Activated CD4-positive, alpha-beta memory T cell treated with anti-CD3 and anti-CD28 coated beads for 36 hours (primary cell): ENCODE results near the gene PARVA. TPM values are rescaled to one million over a fixed set of nuclear protein-coding genes. Genes with fewer than 3 reads are reported as not detected.

ENCODE experiments used
- CTCF ChIA-PET: fragments of 350-600 bp; sonication (Branson Sonifier 250); formaldehyde crosslinking; loops from one replicate; lab custom pipeline; 2021; ENCODE audit warnings: antibody characterized with exemption, inconsistent platforms; lab: Charles Lee
- POLR2A ChIA-PET: fragments of 350-600 bp; sonication (Branson Sonifier 250); formaldehyde crosslinking; loops from one replicate; lab custom pipeline; 2021; ENCODE audit warnings: antibody characterized with exemption; lab: Charles Lee
- DNase-seq: peaks from one replicate; pipeline ENCODE4 v3.0.0-alpha.2; 2020
- H3K27ac Mint-ChIP-seq: one replicate; pipeline ENCODE4 v1.8.0; 2021; ENCODE audit warnings: mixed read lengths
- H3K27me3 Mint-ChIP-seq: one replicate; pipeline ENCODE4 v1.8.0; 2021; ENCODE audit warnings: mixed read lengths
- H3K36me3 Mint-ChIP-seq: one replicate; pipeline ENCODE4 v1.8.0; 2021; ENCODE audit warnings: mixed read lengths
- H3K4me1 Mint-ChIP-seq: one replicate; pipeline ENCODE4 v1.8.0; 2021; ENCODE audit warnings: low read depth, mixed read lengths
- H3K4me3 Mint-ChIP-seq: one replicate; pipeline ENCODE4 v1.8.0; 2021; ENCODE audit warnings: mild to moderate bottlenecking, mixed read lengths
- H3K9me3 Mint-ChIP-seq: one replicate; pipeline ENCODE4 v1.8.0; 2021; ENCODE audit warnings: mixed read lengths
- intact Hi-C: fragments of 100-400 bp; cut with micrococcal nuclease; formaldehyde crosslinking; loops from one replicate; pipeline ENCODE4 v1.15.1; 2023
- total RNA-seq, 2 experiments: library from RNA; stranded (reverse); gene quantifications; one replicate each; pipeline ENCODE4 v1.2.3, GENCODE V29; 2021

The PARVA gene
- total RNA-seq, 2 experiments from 2014 or later, result 0.33 to 0.41 TPM

DNA sequence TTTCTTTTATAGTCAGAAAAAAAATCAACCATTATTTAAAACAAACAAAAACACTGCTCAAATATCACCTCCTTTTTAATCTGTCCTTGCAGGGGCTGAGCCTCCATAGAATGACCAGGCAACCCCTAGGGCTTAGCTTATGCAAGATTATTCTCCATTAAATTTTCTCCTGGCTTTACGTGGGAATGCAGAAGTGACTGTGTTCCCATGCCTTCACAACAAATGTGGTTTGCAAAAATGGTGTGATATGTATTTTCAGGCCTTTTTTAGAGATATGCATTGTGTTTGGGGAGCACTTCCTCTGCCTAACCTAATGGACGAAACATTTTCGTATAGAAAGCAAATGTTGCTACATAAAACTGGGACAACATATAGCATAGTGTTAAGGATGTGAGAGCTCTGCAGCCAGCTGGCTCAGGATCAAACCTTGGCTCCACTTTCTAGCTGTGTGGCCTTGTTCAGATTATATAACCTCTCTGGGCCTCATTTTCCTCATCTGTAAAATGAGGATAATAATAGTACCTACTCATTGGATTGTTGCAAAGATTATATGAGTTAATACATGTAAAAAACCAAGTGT is 82.6 kb downstream of the PARVA start:
- Mint-ChIP-seq H3K27ac (no peak overlapping the region), H3K4me1 (no peaks in the 10 kb centered on the region), H3K36me3 (peaks cover under 1% of the 10 kb centered on the region), H3K27me3 (no peaks in the 10 kb centered on the region), H3K4me3 (no peak overlapping the region), H3K9me3 (peaks cover 6% of the 10 kb centered on the region)
- POLR2A ChIA-PET, result no interaction called here
- CTCF ChIA-PET, result no interaction called here
- DNase-seq, result no peak
- intact Hi-C loops, result no loop called here

DNA sequence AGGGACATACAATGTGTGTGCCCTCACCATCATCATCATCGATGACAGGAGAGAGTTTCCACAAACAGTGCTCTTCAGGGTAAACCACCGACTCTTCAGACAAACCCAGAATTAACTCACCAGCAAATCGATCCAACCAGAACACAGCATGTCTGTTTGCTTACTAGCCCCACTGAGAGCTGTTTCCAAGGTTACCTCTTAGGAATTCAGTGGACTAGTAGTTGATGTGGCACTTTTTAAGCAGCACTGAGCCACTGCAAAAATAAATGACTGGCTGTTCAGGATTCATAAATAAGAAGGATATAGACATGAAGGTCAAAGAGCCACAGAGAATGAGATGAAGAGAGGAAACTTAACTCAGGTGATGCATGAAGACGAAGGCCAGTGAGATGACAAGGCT is 83.1 kb downstream of the PARVA start:
- no peak for DNase-seq
- intact Hi-C loops, result no loop called here
- Mint-ChIP-seq H3K9me3 (peaks cover 7% of the 10 kb centered on the region), H3K36me3 (peaks cover 2% of the 10 kb centered on the region), H3K27me3 (no peaks in the 10 kb centered on the region), H3K27ac (no peak overlapping the region), H3K4me3 (no peak overlapping the region), H3K4me1 (no peaks in the 10 kb centered on the region)
- POLR2A ChIA-PET, result no interaction called here
- CTCF ChIA-PET, result no interaction called here

- Mint-ChIP-seq H3K27ac (no peak overlapping the region), H3K4me3 (no peak overlapping the region), H3K36me3 (peaks cover 2% of the 10 kb centered on the region), H3K27me3 (no peaks in the 10 kb centered on the region), H3K9me3 (peaks cover 7% of the 10 kb centered on the region), H3K4me1 (no peaks in the 10 kb centered on the region)
- CTCF ChIA-PET, result no interaction called here
- no peak for DNase-seq
- intact Hi-C loops, result no loop called here
- POLR2A ChIA-PET, result no interaction called here
Observed at GRCh38 chr11:12461516-12461915, 84.1 kb downstream of the PARVA start.

DNA sequence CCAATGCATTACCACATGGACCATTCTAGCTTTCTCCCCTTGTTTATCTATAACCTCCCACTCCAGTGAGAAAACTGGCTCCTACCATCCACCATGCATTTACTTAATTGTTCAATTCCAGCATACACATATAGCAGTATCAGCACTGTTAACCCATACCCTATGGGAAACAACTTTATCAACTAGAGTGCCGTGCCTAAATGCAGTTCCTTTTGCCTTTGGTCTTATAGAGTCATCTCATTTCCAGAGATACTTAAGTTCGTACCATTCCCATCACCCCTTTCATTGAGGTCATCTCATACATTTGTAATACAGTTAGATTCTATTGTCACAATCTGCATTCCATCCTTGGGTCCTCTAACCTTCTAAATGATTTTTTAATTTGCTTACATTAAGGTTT is 86.9 kb downstream of the PARVA start:
- ChIA-PET CTCF (no interaction called here), POLR2A (no interaction called here)
- H3K27me3 Mint-ChIP-seq, result no peaks in the 10 kb centered on the region
- H3K9me3 Mint-ChIP-seq, result peaks cover 7% of the 10 kb centered on the region
- intact Hi-C loops, result no loop called here
- DNase-seq, result no peak
- H3K4me1 Mint-ChIP-seq, result no peaks in the 10 kb centered on the region
- H3K36me3 Mint-ChIP-seq, result peaks cover 2% of the 10 kb centered on the region
- H3K27ac Mint-ChIP-seq, result no peak overlapping the region
- no peak overlapping the region for H3K4me3 Mint-ChIP-seq

- Mint-ChIP-seq H3K36me3 (peaks cover 2% of the 10 kb centered on the region), H3K4me1 (no peaks in the 10 kb centered on the region), H3K9me3 (peaks cover 7% of the 10 kb centered on the region), H3K4me3 (no peak overlapping the region), H3K27ac (no peak overlapping the region), H3K27me3 (no peaks in the 10 kb centered on the region)
- ChIA-PET POLR2A (no interaction called here), CTCF (no interaction called here)
- no peak for DNase-seq
- intact Hi-C loops, result no loop called here
Observed at GRCh38 chr11:12465332-12465731, 88.0 kb downstream of the PARVA start.

- intact Hi-C loops, result no loop called here
- Mint-ChIP-seq H3K4me3 (no peak overlapping the region), H3K27me3 (no peaks in the 10 kb centered on the region), H3K36me3 (peaks cover 2% of the 10 kb centered on the region), H3K9me3 (peaks cover 7% of the 10 kb centered on the region), H3K27ac (no peak overlapping the region), H3K4me1 (no peaks in the 10 kb centered on the region)
- CTCF ChIA-PET, result no interaction called here
- no peak for DNase-seq
- POLR2A ChIA-PET, result no interaction called here
Observed at GRCh38 chr11:12467610-12468009, 90.2 kb downstream of the PARVA start.

- Mint-ChIP-seq H3K4me3 (no peak overlapping the region), H3K4me1 (no peaks in the 10 kb centered on the region), H3K27ac (no peak overlapping the region), H3K36me3 (peaks cover 2% of the 10 kb centered on the region), H3K9me3 (peaks cover 4% of the 10 kb centered on the region), H3K27me3 (no peaks in the 10 kb centered on the region)
- DNase-seq, result no peak
- ChIA-PET CTCF (no interaction called here), POLR2A (no interaction called here)
- intact Hi-C loops, result no loop called here
Observed at GRCh38 chr11:12469451-12469850, 92.1 kb downstream of the PARVA start.

DNA sequence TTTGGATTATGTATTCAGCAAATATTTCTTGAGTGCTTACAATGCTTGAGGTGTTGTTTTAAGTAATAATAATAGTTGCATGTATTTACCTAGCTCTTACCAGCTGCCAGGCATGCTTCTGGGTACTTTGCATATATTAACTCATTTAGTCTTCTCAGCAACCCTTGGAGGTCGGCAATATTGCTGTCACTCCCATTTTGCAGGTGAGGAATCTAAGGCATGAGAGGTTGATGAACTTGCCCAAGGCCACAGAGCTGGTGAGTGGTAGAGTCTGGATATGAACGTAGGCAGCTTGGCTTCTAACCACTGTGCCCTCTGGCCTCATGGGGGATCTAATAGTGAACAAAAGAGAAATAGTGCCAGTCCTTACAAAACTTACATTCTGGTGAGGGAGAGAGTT is 92.9 kb downstream of the PARVA start:
- POLR2A ChIA-PET, result no interaction called here
- H3K36me3 Mint-ChIP-seq, result no peaks in the 10 kb centered on the region
- no peak overlapping the region for H3K4me3 Mint-ChIP-seq
- no peaks in the 10 kb centered on the region for H3K4me1 Mint-ChIP-seq
- CTCF ChIA-PET, result no interaction called here
- no peak for DNase-seq
- H3K27me3 Mint-ChIP-seq, result no peaks in the 10 kb centered on the region
- no peaks in the 10 kb centered on the region for H3K9me3 Mint-ChIP-seq
- intact Hi-C loops, result no loop called here
- no peak overlapping the region for H3K27ac Mint-ChIP-seq

DNA sequence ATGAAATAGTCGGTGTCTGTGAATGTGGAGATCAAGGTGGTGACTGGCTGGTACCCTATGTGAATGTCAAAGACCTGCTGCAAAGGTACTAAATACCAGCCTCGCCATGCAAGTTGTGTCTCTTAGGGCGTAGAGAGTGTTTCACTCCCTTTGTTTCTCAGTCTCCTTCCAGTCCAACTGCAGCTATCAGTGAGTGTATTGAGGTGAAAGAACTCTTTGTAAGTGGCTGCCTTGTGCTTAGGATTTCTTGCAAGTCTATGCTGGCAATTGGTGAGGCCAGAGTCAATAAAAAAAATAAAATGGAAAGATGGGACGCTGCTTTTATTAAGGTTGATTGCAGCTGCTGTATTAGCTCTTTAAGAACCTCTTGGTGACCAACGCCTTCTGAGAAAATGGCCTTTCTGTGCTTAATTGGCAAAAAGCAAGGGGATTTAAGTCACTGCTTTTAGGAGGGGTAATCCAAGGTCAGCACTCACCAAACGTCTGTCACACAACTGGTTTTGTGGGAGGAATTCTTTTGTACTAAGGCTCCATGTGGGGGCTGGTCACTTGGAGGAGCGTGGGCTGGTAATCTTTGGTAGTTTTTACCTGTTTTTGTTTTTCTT is 95.1 kb downstream of the PARVA start:
- POLR2A ChIA-PET, result no interaction called here
- no peak overlapping the region for H3K4me3 Mint-ChIP-seq
- intact Hi-C loops, result no loop called here
- H3K4me1 Mint-ChIP-seq, result no peaks in the 10 kb centered on the region
- no peaks in the 10 kb centered on the region for H3K9me3 Mint-ChIP-seq
- H3K27ac Mint-ChIP-seq, result no peak overlapping the region
- CTCF ChIA-PET, result no interaction called here
- no peaks in the 10 kb centered on the region for H3K36me3 Mint-ChIP-seq
- H3K27me3 Mint-ChIP-seq, result no peaks in the 10 kb centered on the region
- DNase-seq, result no peak

- no peak overlapping the region for H3K4me3 Mint-ChIP-seq
- no peak for DNase-seq
- no peaks in the 10 kb centered on the region for H3K9me3 Mint-ChIP-seq
- no peak overlapping the region for H3K27ac Mint-ChIP-seq
- no peaks in the 10 kb centered on the region for H3K36me3 Mint-ChIP-seq
- POLR2A ChIA-PET, result no interaction called here
- intact Hi-C loops, result no loop called here
- no peaks in the 10 kb centered on the region for H3K4me1 Mint-ChIP-seq
- CTCF ChIA-PET, result no interaction called here
- no peaks in the 10 kb centered on the region for H3K27me3 Mint-ChIP-seq
Observed at GRCh38 chr11:12473381-12473780, 96.0 kb downstream of the PARVA start.

DNA sequence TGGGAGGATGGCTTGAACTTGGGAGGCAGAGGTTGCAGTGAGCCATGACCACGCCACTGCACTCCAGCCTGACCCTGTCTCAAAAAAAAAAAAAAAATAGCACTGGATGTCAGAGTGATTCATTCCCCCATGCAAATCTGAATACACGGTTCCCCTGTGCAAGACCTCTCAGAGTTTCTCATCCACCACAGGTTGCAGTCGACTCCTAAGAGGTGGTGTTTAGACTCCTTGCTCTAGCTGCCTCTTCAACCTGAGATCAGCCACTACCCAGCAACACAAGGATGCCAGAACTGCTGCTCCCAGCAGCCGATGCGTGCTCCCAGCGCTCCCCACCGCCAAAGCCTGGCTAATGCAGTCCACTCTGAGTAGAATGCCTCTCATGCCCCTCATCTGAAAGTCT is 97.5 kb downstream of the PARVA start:
- POLR2A ChIA-PET, result no interaction called here
- intact Hi-C loops, result no loop called here
- CTCF ChIA-PET, result no interaction called here

DNA sequence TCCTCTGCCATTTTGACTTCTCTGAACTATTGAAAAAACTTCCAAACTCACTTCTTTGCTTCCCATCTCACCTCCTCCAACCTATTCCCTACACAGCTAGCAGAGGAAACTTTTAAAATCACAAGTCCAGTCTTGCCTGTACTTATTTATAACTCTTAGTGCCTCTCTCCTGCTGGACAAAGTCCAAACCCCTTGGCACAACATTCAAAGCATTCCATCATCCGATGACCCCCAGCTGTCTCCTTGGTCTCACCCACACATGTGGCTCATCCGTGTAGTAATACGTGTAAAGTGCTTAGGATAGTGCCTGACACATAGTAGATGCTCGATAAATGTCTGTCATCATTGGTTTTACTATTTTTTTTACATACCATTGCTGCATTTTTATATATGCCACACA is 101.4 kb downstream of the PARVA start:
- no peaks in the 10 kb centered on the region for H3K27me3 Mint-ChIP-seq
- POLR2A ChIA-PET, result no interaction called here
- H3K4me3 Mint-ChIP-seq, result no peak overlapping the region
- no peaks in the 10 kb centered on the region for H3K36me3 Mint-ChIP-seq
- H3K9me3 Mint-ChIP-seq, result no peaks in the 10 kb centered on the region
- CTCF ChIA-PET, result no interaction called here
- no peaks in the 10 kb centered on the region for H3K4me1 Mint-ChIP-seq
- no peak for DNase-seq
- intact Hi-C loops, result no loop called here
- no peak overlapping the region for H3K27ac Mint-ChIP-seq

More for the DNA sequence above, 97.5 kb downstream of the PARVA start:
- H3K36me3 Mint-ChIP-seq, result no peaks in the 10 kb centered on the region
- no peak overlapping the region for H3K4me3 Mint-ChIP-seq
- no peak overlapping the region for H3K27ac Mint-ChIP-seq
- no peaks in the 10 kb centered on the region for H3K9me3 Mint-ChIP-seq
- no peak for DNase-seq
- H3K4me1 Mint-ChIP-seq, result no peaks in the 10 kb centered on the region
- H3K27me3 Mint-ChIP-seq, result no peaks in the 10 kb centered on the region

DNA sequence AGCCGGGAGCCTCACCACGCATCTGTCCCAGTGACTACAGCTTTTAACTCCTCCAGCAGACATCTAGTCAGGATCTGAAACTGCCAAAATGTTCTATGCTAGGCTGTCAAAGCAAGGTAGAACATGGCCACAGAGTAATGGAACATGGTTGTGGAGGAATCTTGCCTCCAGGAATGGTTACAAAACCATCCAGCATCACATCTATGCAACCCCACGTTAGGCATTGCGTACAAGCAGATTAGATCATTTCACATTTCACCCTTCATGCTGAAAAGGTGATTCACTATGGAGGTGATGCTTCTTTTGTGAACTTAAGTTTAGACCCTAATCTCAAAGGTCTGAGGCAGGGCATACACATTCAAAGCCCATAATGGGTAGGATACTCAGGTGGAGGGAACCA is 103.0 kb downstream of the PARVA start:
- ChIA-PET CTCF (interaction anchor here (1.0 kb wide), 1 partner anchor 9 kb away, joined by 3 read pairs; no protein-coding TSS in a partner anchor), POLR2A (no interaction called here)
- Mint-ChIP-seq H3K27me3 (no peaks in the 10 kb centered on the region), H3K4me1 (no peaks in the 10 kb centered on the region), H3K4me3 (no peak overlapping the region), H3K9me3 (no peaks in the 10 kb centered on the region), H3K27ac (no peak overlapping the region), H3K36me3 (no peaks in the 10 kb centered on the region)
- DNase-seq, result no peak
- intact Hi-C loops, result no loop called here
